IMR-90 (cell line): Measurements from ENCODE around the gene C16orf89.
"Not testable (repeated sequence)": the region's sequence is repeated elsewhere in the genome, so short reads cannot be mapped to it uniquely, and the experiment has no call there.

Experiments
- CEBPB ChIP-seq: IDR thresholded peaks from 2 replicates; pipeline ENCODE4 v1.6.1; 2012; ENCODE audit warnings: low read depth, low read length, improper control_type of control experiment
- POLR2A ChIP-seq: IDR thresholded peaks from 2 replicates; pipeline ENCODE4 v1.6.1; 2012; ENCODE audit warnings: mild to moderate bottlenecking, low read depth, low read length
- RFX5 ChIP-seq: IDR thresholded peaks from 2 replicates; pipeline ENCODE4 v1.8.0; 2012; ENCODE audit warnings: low read depth, mild to moderate bottlenecking, low read length, moderate library complexity
- TF ChIP-seq, protein P1 (sequence below): fragments of 150-350 bp; IDR thresholded peaks from 2 replicates; pipeline ENCODE4 v1.6.1; 2017; ENCODE audit warnings: mild to moderate bottlenecking, antibody characterized with exemption, low read length, low read depth
- TF ChIP-seq, protein P2 (sequence below): conservative IDR thresholded peaks from 2 replicates; pipeline ENCODE4 v1.5.1; 2012; ENCODE audit warnings: mild to moderate bottlenecking, low read depth, low read length, improper control_type of control experiment

DNA sequence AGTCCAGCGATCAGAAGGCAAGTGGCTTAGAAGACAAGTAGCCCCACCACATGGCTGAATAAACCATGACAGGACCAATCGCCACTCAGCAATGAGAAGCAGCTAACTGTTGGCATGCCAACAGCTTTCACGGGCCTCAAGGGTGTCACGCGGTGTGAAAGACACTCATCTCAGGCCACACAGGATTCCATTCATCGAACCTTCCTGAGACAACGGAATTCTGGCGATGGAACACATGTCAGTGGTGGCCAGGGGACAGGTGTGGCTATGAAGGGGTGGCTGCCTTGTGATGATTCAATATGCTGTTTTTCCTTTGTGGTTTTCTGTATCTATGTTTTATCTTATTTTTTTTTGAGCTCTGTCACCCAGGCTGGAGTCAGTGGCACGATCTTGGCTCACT is 24.8 kb upstream of the C16orf89 start:
- TF ChIP-seq, protein P1, sequence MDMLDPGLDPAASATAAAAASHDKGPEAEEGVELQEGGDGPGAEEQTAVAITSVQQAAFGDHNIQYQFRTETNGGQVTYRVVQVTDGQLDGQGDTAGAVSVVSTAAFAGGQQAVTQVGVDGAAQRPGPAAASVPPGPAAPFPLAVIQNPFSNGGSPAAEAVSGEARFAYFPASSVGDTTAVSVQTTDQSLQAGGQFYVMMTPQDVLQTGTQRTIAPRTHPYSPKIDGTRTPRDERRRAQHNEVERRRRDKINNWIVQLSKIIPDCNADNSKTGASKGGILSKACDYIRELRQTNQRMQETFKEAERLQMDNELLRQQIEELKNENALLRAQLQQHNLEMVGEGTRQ, result not testable (repeated sequence)
- TF ChIP-seq POLR2A, CEBPB, RFX5: not testable (repeated sequence)
- TF ChIP-seq, protein P2, sequence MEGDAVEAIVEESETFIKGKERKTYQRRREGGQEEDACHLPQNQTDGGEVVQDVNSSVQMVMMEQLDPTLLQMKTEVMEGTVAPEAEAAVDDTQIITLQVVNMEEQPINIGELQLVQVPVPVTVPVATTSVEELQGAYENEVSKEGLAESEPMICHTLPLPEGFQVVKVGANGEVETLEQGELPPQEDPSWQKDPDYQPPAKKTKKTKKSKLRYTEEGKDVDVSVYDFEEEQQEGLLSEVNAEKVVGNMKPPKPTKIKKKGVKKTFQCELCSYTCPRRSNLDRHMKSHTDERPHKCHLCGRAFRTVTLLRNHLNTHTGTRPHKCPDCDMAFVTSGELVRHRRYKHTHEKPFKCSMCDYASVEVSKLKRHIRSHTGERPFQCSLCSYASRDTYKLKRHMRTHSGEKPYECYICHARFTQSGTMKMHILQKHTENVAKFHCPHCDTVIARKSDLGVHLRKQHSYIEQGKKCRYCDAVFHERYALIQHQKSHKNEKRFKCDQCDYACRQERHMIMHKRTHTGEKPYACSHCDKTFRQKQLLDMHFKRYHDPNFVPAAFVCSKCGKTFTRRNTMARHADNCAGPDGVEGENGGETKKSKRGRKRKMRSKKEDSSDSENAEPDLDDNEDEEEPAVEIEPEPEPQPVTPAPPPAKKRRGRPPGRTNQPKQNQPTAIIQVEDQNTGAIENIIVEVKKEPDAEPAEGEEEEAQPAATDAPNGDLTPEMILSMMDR, result not testable (repeated sequence)
